NB4 (cell line): ENCODE data around the gene STEAP4.

Experiments
- POLR2A ChIP-seq: IDR thresholded peaks from 2 replicates; pipeline ENCODE4 v1.6.1; 2011; ENCODE audit warnings: mild to moderate bottlenecking; ENCODE audit not compliant: insufficient read length; ENCODE audit errors: extremely low read depth
- TF ChIP-seq, protein P1 (sequence below): IDR thresholded peaks from one replicate; pipeline ENCODE4 v1.5.1; 2012; ENCODE audit warnings: low read depth, low read length

DNA sequence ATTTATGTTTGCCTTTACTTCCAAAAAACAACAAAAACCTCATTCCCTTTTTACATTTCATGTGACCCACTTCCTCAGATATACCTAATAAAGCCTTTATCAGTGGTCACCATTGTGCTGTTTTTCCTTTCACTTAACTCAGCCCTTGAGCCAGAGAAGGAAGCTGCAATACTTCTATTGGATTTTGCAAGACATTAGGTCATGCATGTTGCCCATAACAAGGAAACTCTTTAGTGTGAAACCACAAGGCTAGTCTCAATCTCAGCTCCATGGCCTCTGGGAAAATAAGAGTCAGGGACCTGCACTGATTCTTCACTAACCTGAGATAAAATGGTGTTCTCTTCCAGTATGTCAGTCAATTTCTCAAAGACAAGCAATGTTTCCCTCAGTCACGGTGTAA lies 27.8 kb downstream of the STEAP4 start:
- TF ChIP-seq, protein P1, sequence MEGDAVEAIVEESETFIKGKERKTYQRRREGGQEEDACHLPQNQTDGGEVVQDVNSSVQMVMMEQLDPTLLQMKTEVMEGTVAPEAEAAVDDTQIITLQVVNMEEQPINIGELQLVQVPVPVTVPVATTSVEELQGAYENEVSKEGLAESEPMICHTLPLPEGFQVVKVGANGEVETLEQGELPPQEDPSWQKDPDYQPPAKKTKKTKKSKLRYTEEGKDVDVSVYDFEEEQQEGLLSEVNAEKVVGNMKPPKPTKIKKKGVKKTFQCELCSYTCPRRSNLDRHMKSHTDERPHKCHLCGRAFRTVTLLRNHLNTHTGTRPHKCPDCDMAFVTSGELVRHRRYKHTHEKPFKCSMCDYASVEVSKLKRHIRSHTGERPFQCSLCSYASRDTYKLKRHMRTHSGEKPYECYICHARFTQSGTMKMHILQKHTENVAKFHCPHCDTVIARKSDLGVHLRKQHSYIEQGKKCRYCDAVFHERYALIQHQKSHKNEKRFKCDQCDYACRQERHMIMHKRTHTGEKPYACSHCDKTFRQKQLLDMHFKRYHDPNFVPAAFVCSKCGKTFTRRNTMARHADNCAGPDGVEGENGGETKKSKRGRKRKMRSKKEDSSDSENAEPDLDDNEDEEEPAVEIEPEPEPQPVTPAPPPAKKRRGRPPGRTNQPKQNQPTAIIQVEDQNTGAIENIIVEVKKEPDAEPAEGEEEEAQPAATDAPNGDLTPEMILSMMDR = no peak
- TF ChIP-seq POLR2A = no peak
